NB4 (cell line): ENCODE results near the gene NAALADL2.

Experiments used
- MYC ChIP-seq: IDR thresholded peaks from 2 replicates; pipeline ENCODE4 v1.6.1; 2011; ENCODE audit warnings: low read depth, low read length
- POLR2A ChIP-seq: IDR thresholded peaks from 2 replicates; pipeline ENCODE4 v1.6.1; 2011; ENCODE audit warnings: mild to moderate bottlenecking; ENCODE audit not compliant: insufficient read length; ENCODE audit errors: extremely low read depth
- TF ChIP-seq, protein P1 (sequence below): IDR thresholded peaks from 2 replicates; pipeline ENCODE4 v1.6.1; 2011; ENCODE audit warnings: low read depth, low read length
- TF ChIP-seq, protein P2 (sequence below): IDR thresholded peaks from one replicate; pipeline ENCODE4 v1.5.1; 2012; ENCODE audit warnings: low read depth, low read length

DNA sequence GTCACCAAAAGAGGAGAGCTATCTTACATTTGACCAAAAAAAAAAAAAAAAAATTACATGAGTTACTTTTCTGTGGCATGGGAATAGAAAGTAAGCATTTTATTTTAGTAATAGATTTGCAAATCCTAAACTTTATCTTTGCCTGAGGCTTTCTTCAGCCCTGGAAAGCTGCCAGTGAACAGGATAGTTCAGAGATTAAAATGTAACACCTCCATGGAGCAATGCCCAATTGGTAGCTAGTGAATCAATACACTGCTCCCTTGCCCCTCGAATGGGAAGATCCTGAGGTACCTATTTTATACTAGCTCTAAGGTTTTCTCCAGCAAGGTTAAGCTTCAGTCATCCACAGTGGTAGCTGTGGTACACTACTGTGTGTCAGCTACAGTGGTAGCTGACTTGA is 867.1 kb downstream of the NAALADL2 start:
- TF ChIP-seq, protein P1, sequence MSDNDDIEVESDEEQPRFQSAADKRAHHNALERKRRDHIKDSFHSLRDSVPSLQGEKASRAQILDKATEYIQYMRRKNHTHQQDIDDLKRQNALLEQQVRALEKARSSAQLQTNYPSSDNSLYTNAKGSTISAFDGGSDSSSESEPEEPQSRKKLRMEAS: no peak
- TF ChIP-seq POLR2A: no peak
- TF ChIP-seq, protein P2, sequence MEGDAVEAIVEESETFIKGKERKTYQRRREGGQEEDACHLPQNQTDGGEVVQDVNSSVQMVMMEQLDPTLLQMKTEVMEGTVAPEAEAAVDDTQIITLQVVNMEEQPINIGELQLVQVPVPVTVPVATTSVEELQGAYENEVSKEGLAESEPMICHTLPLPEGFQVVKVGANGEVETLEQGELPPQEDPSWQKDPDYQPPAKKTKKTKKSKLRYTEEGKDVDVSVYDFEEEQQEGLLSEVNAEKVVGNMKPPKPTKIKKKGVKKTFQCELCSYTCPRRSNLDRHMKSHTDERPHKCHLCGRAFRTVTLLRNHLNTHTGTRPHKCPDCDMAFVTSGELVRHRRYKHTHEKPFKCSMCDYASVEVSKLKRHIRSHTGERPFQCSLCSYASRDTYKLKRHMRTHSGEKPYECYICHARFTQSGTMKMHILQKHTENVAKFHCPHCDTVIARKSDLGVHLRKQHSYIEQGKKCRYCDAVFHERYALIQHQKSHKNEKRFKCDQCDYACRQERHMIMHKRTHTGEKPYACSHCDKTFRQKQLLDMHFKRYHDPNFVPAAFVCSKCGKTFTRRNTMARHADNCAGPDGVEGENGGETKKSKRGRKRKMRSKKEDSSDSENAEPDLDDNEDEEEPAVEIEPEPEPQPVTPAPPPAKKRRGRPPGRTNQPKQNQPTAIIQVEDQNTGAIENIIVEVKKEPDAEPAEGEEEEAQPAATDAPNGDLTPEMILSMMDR: no peak
- TF ChIP-seq MYC: no peak
